Ovary (tissue), 9 donors: Measurements from ENCODE around the gene ELP4. TPM values are rescaled to one million over a fixed set of nuclear protein-coding genes. Genes with fewer than 3 reads are reported as not detected.

ENCODE experiments used
- DNase-seq, 5 donors: peaks; one replicate each; pipeline ENCODE4 v3.0.0-alpha.2; 2019 to 2020
- H3K27ac ChIP-seq, 2 donors: fragments of 200-600 bp; one replicate each; pipeline versions ENCODE4 v1.5.1 to v1.8.0; 2019 to 2022
- H3K27me3 ChIP-seq: fragments of 200-600 bp; one replicate; pipeline ENCODE4 v1.8.0; 2022
- H3K36me3 ChIP-seq: fragments of 200-600 bp; sonication (generic); one replicate; pipeline ENCODE4 v1.5.1; 2019
- H3K4me1 ChIP-seq: one replicate; pipeline ENCODE4 v1.8.1; 2013; ENCODE audit warnings: mild to moderate bottlenecking, moderate library complexity; ENCODE audit not compliant: insufficient read depth
- H3K4me3 ChIP-seq: fragments of 200-600 bp; sonication (generic); one replicate; pipeline ENCODE4 v1.5.1; 2017
- H3K9me3 ChIP-seq, 2 donors: fragments of 200-600 bp in 1 of 2; sonication (generic) in 1 of 2; one replicate each; pipeline versions ENCODE4 v1.5.1 to v1.8.1; 2013 to 2019; ENCODE audit warnings: mild to moderate bottlenecking in 1 of 2, moderate library complexity in 1 of 2
- EP300 ChIP-seq: sonication (generic); formaldehyde crosslinking; IDR thresholded peaks from one replicate; pipeline ENCODE4 v1.6.1; 2017; ENCODE audit warnings: antibody characterized with exemption
- POLR2A ChIP-seq: fragments of 450-650 bp; IDR thresholded peaks from one replicate; pipeline ENCODE4 v1.6.1; 2017; ENCODE audit warnings: antibody characterized with exemption, mild to moderate bottlenecking, moderate library complexity
- WGBS, 3 donors: extraction: QIAGEN DNeasy Blood & Tissue Kit in 1 of 3; methylation state at CpG; one replicate each; pipeline versions ENCODE4 v1.1.5 to v1.1.7; 2013 to 2017; 5-methylcytosine and 5-hydroxymethylcytosine counted together
- intact Hi-C, 4 donors: fragments of 100-400 bp; cut with DNase I; formaldehyde crosslinking; loops; one replicate each; pipeline versions ENCODE4 v1.11.0 to v1.15.1; 2022 to 2023
- polyA plus RNA-seq, 2 donors: library from polyadenylated mRNA; stranded (reverse); fragments of 200-250 nt in 1 of 2; fragments of 350-450 nt in 1 of 2; fragmentation: Illumina TruSeq in 1 of 2; extraction: RNeasy Lipid Tissue Mini Kit (QIAGEN cat#74804) in 1 of 2; gene quantifications; one replicate each; pipeline ENCODE4 v1.2.3, GENCODE V29; 2013 to 2014
- total RNA-seq, 7 donors: library from RNA; depleted of rRNA in 2 of 7; stranded (reverse); fragments of >200 nt in 2 of 7; fragmentation: NEBNext Ultra II Directional in 3 of 7; extraction: Animal tissue kit (Norgen Biotek cat#: 25700) in 3 of 7; gene quantifications; one replicate each; pipeline versions ENCODE4 v1.1.0 to v1.2.4, GENCODE V29; 2016 to 2023
- TF ChIP-seq, protein P1 (sequence below), 3 donors: fragments of 450-650 bp in 2 of 3; fragments of 200-600 bp in 1 of 3; IDR thresholded peaks; one replicate each; pipeline versions ENCODE4 v1.5.1 to v1.8.0; 2016 to 2022; ENCODE audit warnings: antibody characterized with exemption in 3 of 3, mild to moderate bottlenecking in 1 of 3
- donor health status: DM: no; HTN: no; CAD: no; lungs with moderate emphysema.
- donor health status: DM: no; HTN: no; CAD: no.
- donor health status: Bipolar disorder and iron deficiency.
- donor health status: DM: yes; HTN: yes; CAD: no.
- donor health status: DM: no; HTN: no; CAD: no.
- donor health status: DM: yes; HTN: yes; CAD: no.

Gene ELP4
- total and polyA plus RNA-seq, 9 donors: 9.7 to 25.8 (median 13.8) TPM

DNA sequence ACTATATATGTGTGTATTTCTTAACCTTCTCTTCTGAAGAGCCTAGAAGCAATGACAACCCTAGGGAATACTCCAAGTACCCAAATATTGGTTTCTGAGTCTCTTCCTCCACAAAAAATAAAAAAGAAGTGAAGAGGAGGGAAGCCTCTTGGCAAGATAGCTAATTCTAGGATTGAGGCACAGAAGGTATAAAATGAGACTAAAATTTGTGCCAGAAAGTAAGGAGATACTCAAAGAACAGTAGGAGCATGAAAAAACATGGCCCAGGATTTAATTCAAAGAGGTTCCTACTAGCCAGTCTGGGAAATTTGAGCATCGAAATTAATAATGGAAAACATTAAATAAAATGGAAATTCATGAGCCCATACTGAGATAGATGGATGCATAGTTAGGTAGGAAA is 189.5 kb downstream of the ELP4 start:
- no peak overlapping the region for H3K4me3 ChIP-seq
- TF ChIP-seq, protein P1, sequence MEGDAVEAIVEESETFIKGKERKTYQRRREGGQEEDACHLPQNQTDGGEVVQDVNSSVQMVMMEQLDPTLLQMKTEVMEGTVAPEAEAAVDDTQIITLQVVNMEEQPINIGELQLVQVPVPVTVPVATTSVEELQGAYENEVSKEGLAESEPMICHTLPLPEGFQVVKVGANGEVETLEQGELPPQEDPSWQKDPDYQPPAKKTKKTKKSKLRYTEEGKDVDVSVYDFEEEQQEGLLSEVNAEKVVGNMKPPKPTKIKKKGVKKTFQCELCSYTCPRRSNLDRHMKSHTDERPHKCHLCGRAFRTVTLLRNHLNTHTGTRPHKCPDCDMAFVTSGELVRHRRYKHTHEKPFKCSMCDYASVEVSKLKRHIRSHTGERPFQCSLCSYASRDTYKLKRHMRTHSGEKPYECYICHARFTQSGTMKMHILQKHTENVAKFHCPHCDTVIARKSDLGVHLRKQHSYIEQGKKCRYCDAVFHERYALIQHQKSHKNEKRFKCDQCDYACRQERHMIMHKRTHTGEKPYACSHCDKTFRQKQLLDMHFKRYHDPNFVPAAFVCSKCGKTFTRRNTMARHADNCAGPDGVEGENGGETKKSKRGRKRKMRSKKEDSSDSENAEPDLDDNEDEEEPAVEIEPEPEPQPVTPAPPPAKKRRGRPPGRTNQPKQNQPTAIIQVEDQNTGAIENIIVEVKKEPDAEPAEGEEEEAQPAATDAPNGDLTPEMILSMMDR (IDR thresholded peaks at IDR 0.05): no peak
- no peak for TF ChIP-seq EP300
- no peak for TF ChIP-seq POLR2A
- H3K27ac ChIP-seq: no peak overlapping the region
- no peaks in the 10 kb centered on the region for H3K36me3 ChIP-seq
- 94 to 100% (median 95%) methylated on average over 1 of the region's 1 CpG for WGBS, 3 donors
- DNase-seq: no peak
- H3K4me1 ChIP-seq: no peaks in the 10 kb centered on the region
- intact Hi-C loops: no loop called here
- H3K27me3 ChIP-seq: no peaks in the 10 kb centered on the region
- no peaks in the 10 kb centered on the region for H3K9me3 ChIP-seq

DNA sequence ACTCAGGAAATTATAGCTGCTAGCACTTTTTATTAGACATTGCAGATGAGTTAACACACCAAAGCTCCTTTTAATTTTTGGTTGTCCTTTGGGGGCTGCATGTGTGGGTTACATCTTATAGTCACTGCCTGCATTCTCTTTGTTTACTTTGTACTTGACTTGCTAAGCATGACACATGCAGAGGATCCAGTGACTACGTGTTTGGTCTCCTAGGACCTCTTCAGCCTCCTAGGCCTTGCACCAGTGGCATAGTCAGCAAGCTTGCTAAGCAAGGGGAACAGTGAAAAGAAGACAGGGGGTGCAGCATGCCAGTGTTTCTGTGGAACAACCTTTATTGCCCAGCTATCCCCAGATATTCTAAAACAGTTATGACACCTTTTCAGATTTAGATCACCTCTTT is 193.4 kb downstream of the ELP4 start:
- H3K27ac ChIP-seq: no peak overlapping the region
- H3K36me3 ChIP-seq: no peaks in the 10 kb centered on the region
- DNase-seq: no peak
- 77 to 96% (median 84%) methylated on average over 1 of the region's 1 CpG for WGBS, 3 donors
- H3K27me3 ChIP-seq: no peaks in the 10 kb centered on the region
- no peak for TF ChIP-seq EP300
- TF ChIP-seq, protein P1 (IDR thresholded peaks at IDR 0.05): no peak
- TF ChIP-seq POLR2A: no peak
- no peaks in the 10 kb centered on the region for H3K4me1 ChIP-seq
- H3K9me3 ChIP-seq: no peaks in the 10 kb centered on the region
- no peak overlapping the region for H3K4me3 ChIP-seq
- intact Hi-C loops: no loop called here

DNA sequence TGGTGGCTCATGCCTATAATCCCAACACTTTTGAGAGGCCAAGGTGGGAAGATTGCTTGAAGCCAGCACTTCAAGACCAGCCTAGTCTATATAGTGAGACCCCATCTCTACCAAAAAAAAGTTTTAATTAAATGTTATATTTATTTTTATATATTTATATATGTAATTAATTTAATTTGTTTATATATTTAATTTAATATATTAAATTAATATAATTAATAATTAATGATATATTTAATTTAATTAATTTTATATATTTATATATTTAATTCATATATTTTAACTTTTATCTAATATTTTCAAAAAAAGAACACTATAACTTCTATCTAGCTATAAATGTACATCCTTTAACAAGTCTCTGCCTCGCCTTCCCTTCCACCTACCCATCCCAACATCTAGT is 196.8 kb downstream of the ELP4 start:
- 96 to 100% (median 98%) methylated on average over 1 of the region's 1 CpG for WGBS, 3 donors
- H3K27me3 ChIP-seq: no peaks in the 10 kb centered on the region
- H3K36me3 ChIP-seq: no peaks in the 10 kb centered on the region
- intact Hi-C loops: no loop called here
- no peak overlapping the region for H3K27ac ChIP-seq
- no peaks in the 10 kb centered on the region for H3K9me3 ChIP-seq
- no peak overlapping the region for H3K4me3 ChIP-seq
- DNase-seq: no peak
- no peaks in the 10 kb centered on the region for H3K4me1 ChIP-seq
- TF ChIP-seq EP300 (no peak), POLR2A (no peak)

DNA sequence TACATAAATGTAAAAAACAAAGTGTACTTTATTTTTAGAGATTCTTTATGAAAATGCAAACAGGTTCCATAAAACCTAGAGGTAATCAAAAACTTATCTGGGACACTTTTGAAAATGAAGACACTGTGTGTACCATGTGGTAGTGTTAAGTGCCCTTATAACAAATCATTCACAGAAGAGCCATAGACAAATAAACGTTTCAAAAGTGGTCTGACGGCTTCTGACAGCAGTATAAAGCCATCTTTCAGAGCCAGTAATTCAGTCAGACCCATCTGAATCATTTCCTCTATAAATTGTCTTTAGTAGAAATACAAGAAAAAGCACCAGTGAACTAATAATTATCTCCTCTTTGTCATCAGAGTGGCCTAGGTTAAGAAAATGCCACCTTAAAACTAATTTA is 201.6 kb downstream of the ELP4 start:
- no peaks in the 10 kb centered on the region for H3K36me3 ChIP-seq
- WGBS, 3 donors: 69 to 76% (median 73%) methylated on average over 2 of the region's 2 CpGs
- intact Hi-C loops: no loop called here
- no peak for DNase-seq
- H3K4me3 ChIP-seq: no peak overlapping the region
- no peaks in the 10 kb centered on the region for H3K4me1 ChIP-seq
- H3K27me3 ChIP-seq: no peaks in the 10 kb centered on the region
- no peaks in the 10 kb centered on the region for H3K9me3 ChIP-seq
- no peak overlapping the region for H3K27ac ChIP-seq
- TF ChIP-seq, protein P1 (IDR thresholded peaks at IDR 0.05): no peak
- TF ChIP-seq POLR2A: no peak
- TF ChIP-seq EP300: no peak

DNA sequence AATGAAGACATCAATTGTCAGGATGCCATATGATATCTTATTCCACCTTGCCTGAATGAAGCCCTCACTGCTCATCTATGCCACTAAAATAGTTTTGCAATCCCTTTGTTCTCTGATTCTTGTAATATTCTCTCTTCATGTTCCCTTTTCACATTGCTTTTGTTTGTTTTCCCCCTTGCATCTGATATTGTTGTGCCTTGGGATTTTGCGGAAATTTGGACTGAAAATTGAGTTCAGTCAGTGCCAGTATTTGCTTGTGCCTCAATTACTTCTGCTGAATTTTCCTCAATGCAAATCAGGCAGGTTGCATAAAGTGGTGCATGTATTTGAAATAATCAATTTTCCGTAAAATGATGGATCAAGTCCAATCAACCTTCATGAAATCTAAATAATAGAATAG is 203.3 kb downstream of the ELP4 start:
- 78 to 90% (median 84%) methylated on average over 2 of the region's 2 CpGs for WGBS, 3 donors
- DNase-seq: no peak

More for the DNA sequence above, 203.3 kb downstream of the ELP4 start:
- no peaks in the 10 kb centered on the region for H3K27me3 ChIP-seq
- H3K9me3 ChIP-seq: no peaks in the 10 kb centered on the region
- no peak overlapping the region for H3K27ac ChIP-seq
- TF ChIP-seq POLR2A (no peak), EP300 (no peak)
- TF ChIP-seq, protein P1 (IDR thresholded peaks at IDR 0.05): no peak
- intact Hi-C loops: no loop called here
- H3K4me1 ChIP-seq: no peaks in the 10 kb centered on the region
- no peak overlapping the region for H3K4me3 ChIP-seq
- H3K36me3 ChIP-seq: no peaks in the 10 kb centered on the region
